OCI-LY7 (cell line): Measurements from ENCODE around the gene SLC24A4. TPM values are rescaled to one million over a fixed set of nuclear protein-coding genes. Genes with fewer than 3 reads are reported as not detected.

Experiments
- BruUV-seq: library from RNA; stranded (reverse); fragments of 400-500 nt; replicated peaks from 2 replicates; lab custom pipeline; 2021; lab: Mats Ljungman, UMichigan
- CTCF ChIA-PET: fragments of 300-600 bp; sonication (Branson Sonifier 250); formaldehyde crosslinking; loops from one replicate; lab custom pipeline; 2022; ENCODE audit warnings: antibody characterized with exemption; ENCODE audit not compliant: unreplicated experiment; lab: Charles Lee
- POLR2A ChIA-PET: fragments of 300-600 bp; sonication (Branson Sonifier 250); formaldehyde crosslinking; loops from one replicate; lab custom pipeline; 2022; ENCODE audit warnings: antibody characterized with exemption; lab: Charles Lee
- DNase-seq: peaks from one replicate; pipeline ENCODE4 v3.0.0-alpha.2; 2015; ENCODE audit warnings: low spot score
- H2AFZ ChIP-seq: fragments of 200-600 bp; sonication (generic), shearing (Covaris generic); 2 replicates; pipeline ENCODE4 v1.6.1; 2014; ENCODE audit warnings: mild to moderate bottlenecking, antibody characterized with exemption, low read length, moderate library complexity
- H3K27ac ChIP-seq: fragments of 200-600 bp; sonication (generic); 2 replicates; pipeline ENCODE4 v1.5.1; 2014; ENCODE audit warnings: mixed run types, low read depth, mild to moderate bottlenecking, moderate library complexity, low read length, inconsistent platforms; ENCODE audit not compliant: poor library complexity, severe bottlenecking
- H3K36me3 ChIP-seq: fragments of 200-600 bp; sonication (generic); 2 replicates; pipeline ENCODE4 v1.6.1; 2014; ENCODE audit warnings: mild to moderate bottlenecking, antibody characterized with exemption, low read length, moderate library complexity, mixed read lengths; ENCODE audit not compliant: insufficient read depth
- H3K4me1 ChIP-seq: fragments of 200-600 bp; sonication (generic); 2 replicates; pipeline ENCODE4 v1.5.1; 2014; ENCODE audit warnings: mild to moderate bottlenecking, low read length; ENCODE audit not compliant: insufficient read depth, poor library complexity, severe bottlenecking
- H3K4me2 ChIP-seq: fragments of 200-600 bp; sonication (generic); 2 replicates; pipeline ENCODE4 v1.6.1; 2014; ENCODE audit warnings: mild to moderate bottlenecking, low read length
- H3K4me3 ChIP-seq: fragments of 200-600 bp; sonication (generic); 2 replicates; pipeline ENCODE4 v1.5.1; 2014; ENCODE audit warnings: mild to moderate bottlenecking, low read depth, low read length; ENCODE audit not compliant: poor library complexity, severe bottlenecking
- H3K79me2 ChIP-seq: fragments of 200-600 bp; sonication (generic); 2 replicates; pipeline ENCODE4 v1.6.1; 2016; ENCODE audit warnings: low read depth, mild to moderate bottlenecking, low read length, moderate library complexity, mixed read lengths; ENCODE audit not compliant: insufficient read depth
- H3K9me2 ChIP-seq: fragments of 200-600 bp; sonication (generic); 2 replicates; pipeline ENCODE4 v1.6.1; 2016; ENCODE audit warnings: mild to moderate bottlenecking, low read length, mixed read lengths; ENCODE audit not compliant: insufficient read depth
- H3K9me3 ChIP-seq: fragments of 200-600 bp; sonication (generic); 2 replicates; pipeline ENCODE4 v1.6.1; 2014; ENCODE audit warnings: mild to moderate bottlenecking, mixed run types, low read length, mixed read lengths
- H4K20me1 ChIP-seq: fragments of 200-600 bp; sonication (generic); 2 replicates; pipeline ENCODE4 v1.6.1; 2014; ENCODE audit warnings: mild to moderate bottlenecking, antibody characterized with exemption, low read length, moderate library complexity, mixed read lengths; ENCODE audit not compliant: insufficient read depth
- EZH2phosphoT487 ChIP-seq: fragments of 200-600 bp; sonication (generic); IDR thresholded peaks from 2 replicates; pipeline ENCODE4 v1.6.1; 2018; ENCODE audit warnings: low read depth, borderline replicate concordance, mild to moderate bottlenecking, mixed run types, antibody characterized with exemption, low read length, moderate library complexity, mixed read lengths
- intact Hi-C: fragments of 100-400 bp; cut with micrococcal nuclease; formaldehyde crosslinking; loops from one replicate; pipeline ENCODE4 v1.10.0; 2022; ENCODE audit not compliant: unreplicated experiment
- total RNA-seq, 2 experiments: library from RNA; depleted of rRNA in 1 of 2; stranded (reverse); fragments of >200 nt in 1 of 2; shearing (Covaris generic) in 1 of 2; gene quantifications; 2 replicates each; pipeline ENCODE4 v1.2.3, GENCODE V29; 2014 to 2022
- TF ChIP-seq, protein P1 (sequence below): fragments of 200-600 bp; sonication (generic); conservative IDR thresholded peaks from 2 replicates; pipeline ENCODE4 v1.5.1; 2014; ENCODE audit warnings: mild to moderate bottlenecking, antibody characterized with exemption, low read length, moderate library complexity, mixed read lengths

SLC24A4 gene
- total RNA-seq, 2 experiments from 2014 or later = not detected

- H3K27ac ChIP-seq = no peak overlapping the region
- CTCF ChIA-PET = no interaction called here
- H3K4me2 ChIP-seq = no peak overlapping the region
Observed at GRCh38 chr14:92473261-92473968, 150.4 kb downstream of the SLC24A4 start.

GRCh38 chr14:92473969-92474535 is 151.1 kb downstream of the SLC24A4 start:
- no peak overlapping the region for H3K4me3 ChIP-seq
- BruUV-seq = no TSS peak
- CTCF ChIA-PET = no interaction called here
- no peaks in the 10 kb centered on the region for H3K4me1 ChIP-seq
- POLR2A ChIA-PET = interaction anchor here (0.6 kb wide), 1 partner anchor 68 kb away, joined by 3 read pairs; no protein-coding TSS in a partner anchor
- no peak overlapping the region for H3K4me2 ChIP-seq
- intact Hi-C loops = no loop called here
- H3K9me3 ChIP-seq = no peaks in the 10 kb centered on the region
- H4K20me1 ChIP-seq = no peaks in the 10 kb centered on the region
- H3K9me2 ChIP-seq = no peaks in the 10 kb centered on the region
- no peak overlapping the region for H2AFZ ChIP-seq
- no peak overlapping the region for H3K27ac ChIP-seq
- H3K36me3 ChIP-seq = no peaks in the 10 kb centered on the region
- no peak for DNase-seq
- no peak for TF ChIP-seq EZH2phosphoT487
- TF ChIP-seq, protein P1, sequence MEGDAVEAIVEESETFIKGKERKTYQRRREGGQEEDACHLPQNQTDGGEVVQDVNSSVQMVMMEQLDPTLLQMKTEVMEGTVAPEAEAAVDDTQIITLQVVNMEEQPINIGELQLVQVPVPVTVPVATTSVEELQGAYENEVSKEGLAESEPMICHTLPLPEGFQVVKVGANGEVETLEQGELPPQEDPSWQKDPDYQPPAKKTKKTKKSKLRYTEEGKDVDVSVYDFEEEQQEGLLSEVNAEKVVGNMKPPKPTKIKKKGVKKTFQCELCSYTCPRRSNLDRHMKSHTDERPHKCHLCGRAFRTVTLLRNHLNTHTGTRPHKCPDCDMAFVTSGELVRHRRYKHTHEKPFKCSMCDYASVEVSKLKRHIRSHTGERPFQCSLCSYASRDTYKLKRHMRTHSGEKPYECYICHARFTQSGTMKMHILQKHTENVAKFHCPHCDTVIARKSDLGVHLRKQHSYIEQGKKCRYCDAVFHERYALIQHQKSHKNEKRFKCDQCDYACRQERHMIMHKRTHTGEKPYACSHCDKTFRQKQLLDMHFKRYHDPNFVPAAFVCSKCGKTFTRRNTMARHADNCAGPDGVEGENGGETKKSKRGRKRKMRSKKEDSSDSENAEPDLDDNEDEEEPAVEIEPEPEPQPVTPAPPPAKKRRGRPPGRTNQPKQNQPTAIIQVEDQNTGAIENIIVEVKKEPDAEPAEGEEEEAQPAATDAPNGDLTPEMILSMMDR = no peak
- no peaks in the 10 kb centered on the region for H3K79me2 ChIP-seq

More at GRCh38 chr14:92473261-92473968, 150.4 kb downstream of the SLC24A4 start:
- Histone ChIP-seq H3K36me3 (no peaks in the 10 kb centered on the region), H3K4me1 (no peaks in the 10 kb centered on the region), H3K79me2 (no peaks in the 10 kb centered on the region), H3K9me2 (no peaks in the 10 kb centered on the region), H3K4me3 (no peak overlapping the region), H2AFZ (no peak overlapping the region), H4K20me1 (no peaks in the 10 kb centered on the region), H3K9me3 (no peaks in the 10 kb centered on the region)
- BruUV-seq = no TSS peak
- POLR2A ChIA-PET = interaction anchor here (0.6 kb wide), 1 partner anchor 69 kb away, joined by 3 read pairs; no protein-coding TSS in a partner anchor
- no peak for TF ChIP-seq EZH2phosphoT487
- TF ChIP-seq, protein P1 = no peak
- intact Hi-C loops = no loop called here
- no peak for DNase-seq

DNA sequence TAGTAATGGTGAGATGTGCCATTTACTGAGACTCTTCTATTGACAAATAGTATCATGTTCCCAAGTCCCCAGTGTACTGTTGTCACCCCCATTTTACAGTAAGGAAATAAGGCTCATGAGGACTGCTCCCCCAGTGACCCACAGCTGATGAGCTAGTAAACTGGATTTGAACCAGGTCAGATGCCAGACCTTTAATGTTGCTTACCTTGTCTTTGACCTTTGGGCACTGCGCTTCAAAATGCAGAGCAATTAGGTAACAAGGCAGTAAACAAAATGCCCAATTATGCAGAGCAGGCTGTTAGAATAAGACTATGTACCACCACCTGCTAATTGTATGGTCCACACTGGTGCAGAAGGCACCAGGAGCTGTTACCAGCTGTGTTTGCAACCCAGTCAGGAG is 152.1 kb downstream of the SLC24A4 start:
- Histone ChIP-seq H3K79me2 (no peaks in the 10 kb centered on the region), H3K4me1 (no peaks in the 10 kb centered on the region), H3K4me3 (no peak overlapping the region), H2AFZ (no peak overlapping the region), H3K4me2 (no peak overlapping the region), H3K9me2 (no peaks in the 10 kb centered on the region), H3K36me3 (no peaks in the 10 kb centered on the region), H3K9me3 (no peaks in the 10 kb centered on the region), H3K27ac (no peak overlapping the region), H4K20me1 (no peaks in the 10 kb centered on the region)
- DNase-seq = no peak
- intact Hi-C loops = no loop called here
- ChIA-PET CTCF (no interaction called here), POLR2A (no interaction called here)
- TF ChIP-seq, protein P1 = no peak
- TF ChIP-seq EZH2phosphoT487 = no peak
- no TSS peak for BruUV-seq
